ENCODE data around the gene CCL24. TPM values are rescaled to one million over a fixed set of nuclear protein-coding genes. Genes with fewer than 3 reads are reported as not detected.
"Not testable (repeated sequence)": the region's sequence is repeated elsewhere in the genome, so short reads cannot be mapped to it uniquely, and the experiment has no call there.

The CCL24 gene
- total RNA-seq, 1 donor from 2014 or later: not detected

- Mint-ChIP-seq H3K36me3 (ENCODE audit: unreplicated experiment) (no peaks in the 10 kb centered on the region), H3K4me1 (ENCODE audit: low read depth, unreplicated experiment) (no peaks in the 10 kb centered on the region), H3K9me3 (ENCODE audit: unreplicated experiment) (peaks cover 3% of the 10 kb centered on the region), H3K27ac (ENCODE audit: unreplicated experiment) (no peak overlapping the region), H3K27me3 (ENCODE audit: unreplicated experiment) (peaks cover 9% of the 10 kb centered on the region), H3K4me3 (ENCODE audit: unreplicated experiment) (no peak overlapping the region)
- TF ChIP-seq, protein P1, sequence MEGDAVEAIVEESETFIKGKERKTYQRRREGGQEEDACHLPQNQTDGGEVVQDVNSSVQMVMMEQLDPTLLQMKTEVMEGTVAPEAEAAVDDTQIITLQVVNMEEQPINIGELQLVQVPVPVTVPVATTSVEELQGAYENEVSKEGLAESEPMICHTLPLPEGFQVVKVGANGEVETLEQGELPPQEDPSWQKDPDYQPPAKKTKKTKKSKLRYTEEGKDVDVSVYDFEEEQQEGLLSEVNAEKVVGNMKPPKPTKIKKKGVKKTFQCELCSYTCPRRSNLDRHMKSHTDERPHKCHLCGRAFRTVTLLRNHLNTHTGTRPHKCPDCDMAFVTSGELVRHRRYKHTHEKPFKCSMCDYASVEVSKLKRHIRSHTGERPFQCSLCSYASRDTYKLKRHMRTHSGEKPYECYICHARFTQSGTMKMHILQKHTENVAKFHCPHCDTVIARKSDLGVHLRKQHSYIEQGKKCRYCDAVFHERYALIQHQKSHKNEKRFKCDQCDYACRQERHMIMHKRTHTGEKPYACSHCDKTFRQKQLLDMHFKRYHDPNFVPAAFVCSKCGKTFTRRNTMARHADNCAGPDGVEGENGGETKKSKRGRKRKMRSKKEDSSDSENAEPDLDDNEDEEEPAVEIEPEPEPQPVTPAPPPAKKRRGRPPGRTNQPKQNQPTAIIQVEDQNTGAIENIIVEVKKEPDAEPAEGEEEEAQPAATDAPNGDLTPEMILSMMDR (IDR thresholded peaks at IDR 0.05; ENCODE audit: partially characterized antibody, unreplicated experiment): no peak
- no peak for DNase-seq
Observed at GRCh38 chr7:75796420-75796819, 17.2 kb downstream of the CCL24 start.

GRCh38 chr7:75795831-75796285, 17.7 kb downstream of the CCL24 start:
- peaks cover 2% of the 10 kb centered on the region for H3K4me1 Mint-ChIP-seq (ENCODE audit: low read depth, unreplicated experiment)
- TF ChIP-seq, protein P1 (IDR thresholded peaks at IDR 0.05; ENCODE audit: partially characterized antibody, unreplicated experiment): no peak
- H3K9me3 Mint-ChIP-seq (ENCODE audit: unreplicated experiment): peaks cover 5% of the 10 kb centered on the region
- H3K4me3 Mint-ChIP-seq (ENCODE audit: unreplicated experiment): no peak overlapping the region
- H3K27ac Mint-ChIP-seq (ENCODE audit: unreplicated experiment): no peak overlapping the region
- H3K27me3 Mint-ChIP-seq (ENCODE audit: unreplicated experiment): peaks cover 10% of the 10 kb centered on the region
- no peaks in the 10 kb centered on the region for H3K36me3 Mint-ChIP-seq (ENCODE audit: unreplicated experiment)
- DNase-seq: no peak

DNA sequence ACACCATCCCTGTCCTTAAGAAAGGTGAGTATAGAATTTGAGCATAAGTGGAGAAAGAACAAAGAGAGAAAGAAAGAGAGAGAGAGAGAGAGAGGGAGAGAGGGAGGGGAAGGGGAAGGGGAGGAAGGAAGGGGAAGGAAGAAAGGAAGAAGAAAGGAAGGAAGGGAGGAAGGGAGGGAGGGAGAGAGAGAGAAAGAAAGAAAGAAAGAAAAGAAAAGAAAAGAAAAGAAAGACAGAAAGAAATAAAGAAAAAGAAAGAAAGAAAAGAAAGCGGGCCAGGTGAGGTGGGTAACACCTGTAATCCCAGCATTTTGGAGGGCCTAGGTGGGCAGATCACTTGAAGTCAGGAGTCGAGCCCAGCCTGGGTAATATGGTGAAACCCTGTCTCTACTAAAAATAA, 19.9 kb downstream of the CCL24 start:
- Mint-ChIP-seq H3K4me1 (ENCODE audit: low read depth, unreplicated experiment) (peaks cover 4% of the 10 kb centered on the region), H3K36me3 (ENCODE audit: unreplicated experiment) (no peaks in the 10 kb centered on the region), H3K9me3 (ENCODE audit: unreplicated experiment) (peaks cover 5% of the 10 kb centered on the region), H3K4me3 (ENCODE audit: unreplicated experiment) (no peak overlapping the region), H3K27ac (ENCODE audit: unreplicated experiment) (no peak overlapping the region), H3K27me3 (ENCODE audit: unreplicated experiment) (peaks cover 8% of the 10 kb centered on the region)
- TF ChIP-seq, protein P1 (IDR thresholded peaks at IDR 0.05; ENCODE audit: partially characterized antibody, unreplicated experiment): no peak
- DNase-seq: no peak

- H3K9me3 Mint-ChIP-seq (ENCODE audit: unreplicated experiment); H3K4me3 Mint-ChIP-seq (ENCODE audit: unreplicated experiment); H3K4me1 Mint-ChIP-seq (ENCODE audit: low read depth, unreplicated experiment); DNase-seq; H3K27me3 Mint-ChIP-seq (ENCODE audit: unreplicated experiment); H3K27ac Mint-ChIP-seq (ENCODE audit: unreplicated experiment); H3K36me3 Mint-ChIP-seq (ENCODE audit: unreplicated experiment): not testable (repeated sequence)
Observed at GRCh38 chr7:75792567-75792966, 21.0 kb downstream of the CCL24 start.

- Mint-ChIP-seq H3K4me1 (ENCODE audit: low read depth, unreplicated experiment) (peaks cover 4% of the 10 kb centered on the region), H3K36me3 (ENCODE audit: unreplicated experiment) (no peaks in the 10 kb centered on the region), H3K27ac (ENCODE audit: unreplicated experiment) (no peak overlapping the region), H3K9me3 (ENCODE audit: unreplicated experiment) (peaks cover 5% of the 10 kb centered on the region), H3K27me3 (ENCODE audit: unreplicated experiment) (peaks cover 8% of the 10 kb centered on the region), H3K4me3 (ENCODE audit: unreplicated experiment) (no peak overlapping the region)
- TF ChIP-seq, protein P1 (IDR thresholded peaks at IDR 0.05; ENCODE audit: partially characterized antibody, unreplicated experiment): no peak
- DNase-seq: no peak
Observed at GRCh38 chr7:75789361-75789924, 24.2 kb downstream of the CCL24 start.

- H3K4me1 Mint-ChIP-seq (ENCODE audit: low read depth, unreplicated experiment); H3K36me3 Mint-ChIP-seq (ENCODE audit: unreplicated experiment); H3K27ac Mint-ChIP-seq (ENCODE audit: unreplicated experiment); DNase-seq; H3K9me3 Mint-ChIP-seq (ENCODE audit: unreplicated experiment); H3K27me3 Mint-ChIP-seq (ENCODE audit: unreplicated experiment); H3K4me3 Mint-ChIP-seq (ENCODE audit: unreplicated experiment): not testable (repeated sequence)
Observed at GRCh38 chr7:75788154-75788847, 25.3 kb downstream of the CCL24 start.

GRCh38 chr7:75783058-75783457, 30.5 kb downstream of the CCL24 start:
- not testable (repeated sequence) for H3K4me1 Mint-ChIP-seq (ENCODE audit: low read depth, unreplicated experiment); DNase-seq; H3K9me3 Mint-ChIP-seq (ENCODE audit: unreplicated experiment); H3K27me3 Mint-ChIP-seq (ENCODE audit: unreplicated experiment); H3K27ac Mint-ChIP-seq (ENCODE audit: unreplicated experiment); H3K4me3 Mint-ChIP-seq (ENCODE audit: unreplicated experiment)
- peaks cover 17% of the 10 kb centered on the region for H3K36me3 Mint-ChIP-seq (ENCODE audit: unreplicated experiment)

- H3K27me3 Mint-ChIP-seq (ENCODE audit: unreplicated experiment); H3K4me1 Mint-ChIP-seq (ENCODE audit: low read depth, unreplicated experiment); H3K27ac Mint-ChIP-seq (ENCODE audit: unreplicated experiment); DNase-seq; H3K9me3 Mint-ChIP-seq (ENCODE audit: unreplicated experiment); H3K4me3 Mint-ChIP-seq (ENCODE audit: unreplicated experiment): not testable (repeated sequence)
- peaks cover 17% of the 10 kb centered on the region for H3K36me3 Mint-ChIP-seq (ENCODE audit: unreplicated experiment)
Observed at GRCh38 chr7:75780647-75781273, 32.8 kb downstream of the CCL24 start.

Data from glutamatergic neuron (in vitro differentiated cells).